GM19372 (cell line): ENCODE results near the gene MARK1.
A peak's percentile ranks its signal among the peaks of the same experiment; 100 is the strongest.

Experiments
- ATAC-seq: cut with Tn5 transposase; IDR thresholded peaks from one replicate; pipeline ENCODE4 v1.9.1; 2021; ENCODE audit warnings: mild to moderate bottlenecking, low read depth, moderate library complexity; ENCODE audit not compliant: unreplicated experiment

The MARK1 gene

DNA sequence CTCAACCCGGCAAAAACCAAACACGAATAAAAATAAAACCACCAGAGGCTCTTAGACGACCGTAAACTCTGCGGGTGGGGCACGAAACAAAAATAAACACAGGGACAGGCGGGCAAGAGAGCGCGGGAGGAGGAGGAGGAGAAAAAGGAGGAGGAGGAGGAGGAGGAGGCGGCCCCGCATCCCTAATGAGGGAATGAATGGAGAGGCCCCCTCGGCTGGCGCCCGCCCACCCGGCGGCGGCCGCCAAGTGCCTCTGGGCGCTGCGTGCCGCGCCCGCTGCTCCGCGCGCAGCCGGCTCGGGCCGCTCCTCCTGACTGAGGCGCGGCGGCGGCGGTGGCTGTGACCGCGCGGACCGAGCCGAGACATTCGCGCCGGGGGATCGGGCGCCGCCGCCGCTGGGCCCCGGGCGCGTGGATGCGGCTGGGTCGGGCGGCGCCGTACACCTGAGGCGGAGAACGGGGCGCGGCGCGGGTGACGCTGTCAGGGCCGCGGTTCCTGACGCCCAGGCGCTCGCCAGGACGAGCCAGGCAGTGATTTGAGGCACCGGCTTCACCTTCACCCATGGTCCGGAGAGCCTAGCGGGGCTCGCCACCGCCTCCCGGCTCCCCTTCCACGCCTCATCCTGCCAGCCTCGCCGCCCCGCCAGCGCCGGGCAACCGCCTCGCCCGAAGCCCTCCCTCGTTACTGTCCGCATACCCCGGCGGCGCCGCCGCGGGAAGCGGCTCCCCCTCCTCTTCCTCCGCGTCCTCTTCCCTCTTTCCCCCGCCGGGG lies at the start of gene MARK1:
TSS of gene MARK1 (plus strand) at position 229 of the 771 bp plus-strand sequence. CDS start 687 bp downstream, outside the sequence.
- ATAC-seq: peak; percentile 62

DNA sequence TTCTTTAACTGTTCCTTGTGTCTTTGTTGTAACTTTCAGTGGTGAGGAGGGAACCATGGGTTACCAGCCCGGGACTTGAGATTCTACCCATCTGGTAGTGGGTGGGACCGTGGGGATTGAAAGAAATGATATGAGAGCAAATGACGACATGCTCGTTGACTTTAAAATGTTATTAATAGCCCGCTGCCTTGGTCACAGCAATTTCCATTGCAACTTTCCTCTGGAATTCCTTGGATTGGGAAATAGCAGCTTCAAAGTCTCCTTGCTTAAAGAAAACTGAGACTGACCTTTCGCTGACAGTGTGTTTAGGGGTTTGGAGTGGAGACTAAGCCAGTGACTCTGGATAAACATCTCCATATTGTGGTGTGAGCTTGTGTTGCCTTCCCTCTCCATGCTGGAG lies 44.2 kb upstream of the MARK1 start:
- ATAC-seq: no peak

- no peak for ATAC-seq
These were observed 43.8 kb upstream of the MARK1 start for GRCh38 chr1:220484135-220484534.

- no peak for ATAC-seq
These were observed 42.8 kb upstream of the MARK1 start for GRCh38 chr1:220485131-220485530.

DNA sequence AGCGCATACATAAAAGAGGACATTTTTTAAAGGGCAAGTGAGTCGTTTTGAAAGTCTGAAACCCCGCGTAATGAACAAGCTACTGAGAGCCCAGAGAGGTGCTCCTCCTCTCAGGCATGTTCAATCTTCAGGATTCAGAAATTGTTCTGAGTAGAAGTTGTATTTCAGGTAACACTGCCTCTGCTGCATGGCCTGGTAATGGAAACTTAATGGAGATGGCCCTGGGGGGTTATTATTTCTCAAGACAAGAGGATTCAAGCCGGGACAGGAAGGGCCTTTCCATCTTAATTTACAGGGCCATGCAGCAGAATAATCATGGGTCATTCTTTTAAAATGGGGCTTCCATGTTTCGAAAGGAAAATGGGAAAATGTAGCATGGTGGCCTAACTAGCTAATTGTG lies 42.1 kb upstream of the MARK1 start:
- no peak for ATAC-seq

DNA sequence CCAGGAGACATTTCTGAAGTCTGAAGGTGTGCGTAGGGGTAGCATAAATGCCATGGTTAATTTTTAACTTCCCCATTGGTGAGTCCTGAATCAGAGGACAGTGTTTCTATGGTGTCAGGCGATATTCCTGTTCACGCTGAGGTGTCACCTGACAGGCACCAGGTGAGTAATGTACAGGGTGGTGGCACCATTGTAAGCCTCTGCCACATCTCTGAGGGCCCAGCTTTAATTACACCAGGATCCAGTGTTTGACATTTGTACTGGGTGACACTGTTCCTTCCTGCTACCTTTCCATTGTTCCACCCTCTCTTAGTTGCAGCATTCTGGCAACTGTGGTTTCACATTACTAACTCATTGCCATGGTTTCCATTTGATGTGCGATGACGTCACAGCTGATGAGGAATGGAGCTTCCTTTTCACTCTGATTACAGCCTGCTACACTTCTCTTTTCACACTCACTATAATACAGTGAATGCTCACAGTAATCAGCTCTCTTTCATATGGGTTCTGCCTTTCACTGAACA lies 40.6 kb upstream of the MARK1 start:
- ATAC-seq: no peak

- no peak for ATAC-seq
These were observed 36.0 kb upstream of the MARK1 start for GRCh38 chr1:220491891-220492290.

- ATAC-seq: no peak
These were observed 30.6 kb upstream of the MARK1 start for GRCh38 chr1:220497220-220497947.

DNA sequence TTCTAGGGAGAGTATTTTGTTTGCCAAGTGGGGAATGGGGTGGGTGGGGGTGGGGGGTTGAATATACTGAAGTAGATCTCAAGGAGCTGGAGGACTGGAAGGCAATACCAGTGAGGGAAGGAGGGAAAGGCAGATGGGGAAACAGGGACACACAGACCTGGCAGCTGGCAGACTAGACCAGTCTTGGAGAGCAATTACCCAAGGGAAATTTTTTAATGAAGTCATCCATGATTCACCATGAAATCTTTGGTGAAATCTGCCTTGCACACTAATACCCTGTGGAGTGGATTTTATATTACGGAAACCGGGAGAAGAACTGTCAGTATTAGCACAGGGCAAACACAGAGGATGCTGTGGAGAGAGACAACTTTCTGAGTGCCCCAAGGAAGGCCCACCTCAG lies 29.7 kb upstream of the MARK1 start:
- ATAC-seq: no peak

GRCh38 chr1:220500372-220500771 lies 27.6 kb upstream of the MARK1 start:
- no peak for ATAC-seq

DNA sequence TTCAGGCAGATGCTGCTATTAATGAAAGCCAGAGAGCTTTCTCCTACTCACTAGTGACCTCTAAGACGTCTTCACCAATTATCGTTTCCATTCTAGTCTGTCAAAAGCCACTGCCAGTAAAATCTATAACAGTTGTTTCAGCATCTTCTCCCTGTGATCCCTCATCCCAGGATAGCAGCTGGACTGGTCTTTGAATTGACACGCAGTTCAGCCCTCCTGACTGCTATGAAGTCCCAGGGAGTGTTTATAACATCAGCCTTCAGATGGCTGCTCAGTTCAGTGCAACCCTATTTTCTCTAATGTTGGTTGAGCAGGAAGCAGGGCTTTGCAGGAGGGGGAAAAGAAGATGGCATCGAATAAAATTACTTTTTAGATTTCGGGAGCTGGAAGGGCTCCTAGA lies 23.6 kb upstream of the MARK1 start:
- ATAC-seq: no peak

GRCh38 chr1:220507085-220507484 lies 20.9 kb upstream of the MARK1 start:
- ATAC-seq: no peak

- ATAC-seq: no peak
These were observed 16.8 kb upstream of the MARK1 start for GRCh38 chr1:220511179-220511578.

GRCh38 chr1:220511785-220512184 lies 16.2 kb upstream of the MARK1 start:
- no peak for ATAC-seq

DNA sequence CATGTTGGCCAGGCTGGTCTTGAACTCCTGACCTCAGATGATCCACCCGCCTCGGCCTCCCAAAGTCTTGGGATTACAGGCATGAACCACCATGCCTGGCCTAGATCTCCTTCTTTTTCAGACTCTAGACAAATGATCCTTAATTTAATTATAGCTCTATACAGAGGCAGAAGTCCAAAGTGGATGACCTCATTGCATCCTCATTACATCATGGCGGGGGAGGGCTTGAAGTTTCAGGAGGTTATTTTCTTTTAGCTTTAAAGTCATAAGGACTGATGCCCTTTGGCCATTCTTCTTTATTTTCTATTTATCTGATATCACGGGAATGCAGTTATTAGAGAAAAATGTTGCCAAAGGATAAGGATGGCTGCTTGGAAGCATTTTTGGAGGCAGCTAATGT lies 14.1 kb upstream of the MARK1 start:
- ATAC-seq: no peak

- no peak for ATAC-seq
These were observed 13.7 kb upstream of the MARK1 start for GRCh38 chr1:220514256-220514655.

DNA sequence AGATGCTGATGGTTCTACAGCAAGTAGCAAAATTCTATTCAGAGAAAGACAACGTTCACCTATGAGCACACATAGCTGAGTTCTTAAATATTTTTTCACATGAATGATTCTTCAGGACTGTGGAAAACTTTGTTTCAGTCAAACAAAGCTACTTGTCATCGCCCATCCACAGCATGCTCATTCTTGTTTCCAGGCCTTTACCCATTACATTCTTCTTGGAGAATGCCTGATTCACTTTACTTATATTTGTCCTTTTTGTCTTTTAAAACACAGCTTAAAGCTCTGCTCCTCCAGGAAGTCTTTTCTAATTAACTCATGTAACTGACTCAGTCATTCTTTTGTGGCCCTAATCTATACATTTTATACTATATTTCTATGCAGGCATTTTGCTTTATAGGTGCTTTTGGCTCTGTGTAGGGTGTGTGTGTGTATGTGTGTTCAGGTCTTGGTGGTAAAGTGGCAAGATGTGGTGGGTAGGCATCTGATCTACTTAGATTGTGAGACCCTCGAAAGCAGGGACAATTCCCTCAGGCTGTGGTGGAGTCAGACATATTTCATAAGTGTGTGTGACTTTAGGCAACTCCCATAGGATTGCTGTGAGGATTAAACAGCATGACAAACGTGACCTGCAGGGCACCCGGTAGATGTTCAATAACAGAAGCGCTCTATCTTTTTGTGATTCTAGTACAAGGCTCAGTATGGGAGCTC lies 11.8 kb upstream of the MARK1 start:
- no peak for ATAC-seq

DNA sequence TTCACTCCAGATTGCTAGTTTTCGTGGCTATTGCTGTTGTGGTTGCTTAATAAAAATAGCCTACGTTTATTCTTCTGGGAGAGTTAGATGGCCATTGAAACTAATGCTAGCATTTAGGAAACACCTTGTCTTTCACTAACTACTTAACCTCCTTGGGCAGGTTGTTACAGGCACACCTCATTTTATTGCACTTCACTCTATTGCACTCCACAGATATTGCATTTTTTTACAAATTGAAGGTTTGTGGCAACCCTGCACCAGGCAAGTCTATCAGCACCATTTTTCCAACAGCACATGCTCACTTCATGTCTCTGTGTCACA lies 11.3 kb upstream of the MARK1 start:
- no peak for ATAC-seq

DNA sequence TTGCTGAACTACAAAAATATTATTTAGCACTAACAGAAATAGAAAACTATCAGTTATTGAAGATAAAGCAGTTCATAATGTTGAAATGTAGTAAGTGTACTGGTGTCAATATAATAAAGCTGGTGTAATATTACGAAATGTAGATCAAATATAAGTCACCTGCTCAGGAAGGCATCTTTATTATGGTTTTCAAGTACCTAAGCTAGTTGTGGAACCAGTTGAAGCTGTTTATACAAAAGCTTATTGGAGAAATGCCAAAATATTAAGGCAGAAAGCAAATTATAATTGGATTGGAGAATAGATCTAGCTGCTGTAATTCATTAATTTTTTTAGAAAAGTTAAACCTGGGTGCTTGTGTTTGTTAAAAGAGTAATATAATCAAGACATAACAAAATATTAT lies 6.2 kb upstream of the MARK1 start:
- ATAC-seq: no peak

- no peak for ATAC-seq
These were observed 1.6 kb upstream of the MARK1 start for GRCh38 chr1:220526294-220526693.

DNA sequence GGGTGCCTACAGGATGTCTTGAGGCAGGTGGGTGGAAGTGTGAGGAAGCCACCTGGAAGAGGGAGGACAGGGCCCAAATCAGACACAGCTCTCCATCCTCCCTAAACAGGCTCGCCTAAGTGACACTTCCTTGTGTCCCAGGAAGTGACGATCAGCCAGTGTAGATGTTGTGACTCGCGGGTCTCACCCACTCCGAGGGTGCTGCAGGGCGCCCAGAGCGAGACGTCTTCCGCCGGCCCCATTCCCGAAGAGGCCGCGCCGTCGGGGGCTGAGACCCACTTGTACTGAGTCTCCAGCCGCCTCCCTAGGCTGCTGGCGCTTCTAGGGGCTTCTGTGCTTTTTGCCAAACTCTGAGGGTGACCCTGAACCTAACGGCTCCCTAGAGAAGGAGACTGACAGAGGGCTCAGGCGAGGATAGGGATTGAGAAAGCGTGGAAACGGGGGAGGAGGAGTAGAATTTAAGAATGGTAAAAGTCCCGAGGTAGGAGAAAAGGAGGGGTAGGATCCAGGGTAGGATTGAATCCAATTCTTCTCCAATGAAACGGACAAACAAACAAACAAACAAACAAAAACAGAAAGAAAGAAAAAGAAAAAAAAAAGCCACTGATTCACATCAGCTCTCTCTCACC lies 543 bp upstream of the MARK1 start:
- ATAC-seq: no peak
